AG10803 (cell line): ENCODE results near the gene SSBP3.

Experiments
- DNase-seq: peaks from one replicate; pipeline ENCODE4 v3.0.0; 2010; ENCODE audit warnings: low read depth
- H3K4me3 ChIP-seq: 2 replicates; pipeline ENCODE4 v1.5.1; 2011; ENCODE audit warnings: mild to moderate bottlenecking, low read length, control low read depth
- TF ChIP-seq, protein P1 (sequence below): conservative IDR thresholded peaks from 2 replicates; pipeline ENCODE4 v1.5.1; 2011; ENCODE audit warnings: mild to moderate bottlenecking, low read length, control low read depth, inconsistent platforms

SSBP3 gene

DNA sequence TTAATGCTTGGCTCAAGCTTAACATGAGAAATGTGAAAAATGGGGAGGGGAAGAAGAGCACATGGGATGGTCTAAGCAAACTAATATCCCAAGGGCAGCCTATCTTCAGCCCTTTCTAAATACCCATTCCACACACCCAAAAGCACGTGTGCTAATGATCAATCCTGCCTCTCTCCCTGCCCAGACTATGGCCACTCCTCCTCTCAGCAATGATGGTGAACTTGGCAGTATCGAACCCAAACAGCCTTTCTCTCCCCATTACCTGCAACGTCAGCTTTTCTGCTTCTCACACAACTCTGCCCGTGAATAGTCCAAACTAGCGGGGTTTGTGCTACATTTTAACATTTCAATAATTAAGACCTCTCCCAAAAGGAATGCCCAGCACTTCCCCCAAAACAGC is 41.6 kb downstream of the SSBP3 start:
- no peak for DNase-seq
- no peak overlapping the region for H3K4me3 ChIP-seq
- TF ChIP-seq, protein P1, sequence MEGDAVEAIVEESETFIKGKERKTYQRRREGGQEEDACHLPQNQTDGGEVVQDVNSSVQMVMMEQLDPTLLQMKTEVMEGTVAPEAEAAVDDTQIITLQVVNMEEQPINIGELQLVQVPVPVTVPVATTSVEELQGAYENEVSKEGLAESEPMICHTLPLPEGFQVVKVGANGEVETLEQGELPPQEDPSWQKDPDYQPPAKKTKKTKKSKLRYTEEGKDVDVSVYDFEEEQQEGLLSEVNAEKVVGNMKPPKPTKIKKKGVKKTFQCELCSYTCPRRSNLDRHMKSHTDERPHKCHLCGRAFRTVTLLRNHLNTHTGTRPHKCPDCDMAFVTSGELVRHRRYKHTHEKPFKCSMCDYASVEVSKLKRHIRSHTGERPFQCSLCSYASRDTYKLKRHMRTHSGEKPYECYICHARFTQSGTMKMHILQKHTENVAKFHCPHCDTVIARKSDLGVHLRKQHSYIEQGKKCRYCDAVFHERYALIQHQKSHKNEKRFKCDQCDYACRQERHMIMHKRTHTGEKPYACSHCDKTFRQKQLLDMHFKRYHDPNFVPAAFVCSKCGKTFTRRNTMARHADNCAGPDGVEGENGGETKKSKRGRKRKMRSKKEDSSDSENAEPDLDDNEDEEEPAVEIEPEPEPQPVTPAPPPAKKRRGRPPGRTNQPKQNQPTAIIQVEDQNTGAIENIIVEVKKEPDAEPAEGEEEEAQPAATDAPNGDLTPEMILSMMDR: no peak

DNA sequence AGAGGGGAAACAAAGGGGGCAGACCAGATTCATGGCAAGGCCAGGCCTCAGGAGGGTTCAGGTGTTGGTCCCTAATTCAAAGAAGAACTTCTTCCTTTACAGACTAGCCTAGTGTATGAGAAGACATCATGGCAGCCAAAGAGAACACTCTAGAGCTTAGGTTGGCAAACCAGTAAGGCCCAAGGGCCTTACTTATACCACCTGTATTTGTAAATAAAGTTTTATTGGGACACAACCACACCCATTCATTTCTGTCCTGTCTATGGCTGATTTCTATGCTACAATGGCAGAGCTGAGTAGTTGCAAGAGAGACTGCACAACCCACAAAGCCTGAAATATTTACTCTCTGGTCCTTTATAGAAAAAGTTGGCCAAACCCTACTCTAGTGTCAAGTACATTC is 42.3 kb downstream of the SSBP3 start:
- H3K4me3 ChIP-seq: no peak overlapping the region
- DNase-seq: no peak
- TF ChIP-seq, protein P1: no peak

DNA sequence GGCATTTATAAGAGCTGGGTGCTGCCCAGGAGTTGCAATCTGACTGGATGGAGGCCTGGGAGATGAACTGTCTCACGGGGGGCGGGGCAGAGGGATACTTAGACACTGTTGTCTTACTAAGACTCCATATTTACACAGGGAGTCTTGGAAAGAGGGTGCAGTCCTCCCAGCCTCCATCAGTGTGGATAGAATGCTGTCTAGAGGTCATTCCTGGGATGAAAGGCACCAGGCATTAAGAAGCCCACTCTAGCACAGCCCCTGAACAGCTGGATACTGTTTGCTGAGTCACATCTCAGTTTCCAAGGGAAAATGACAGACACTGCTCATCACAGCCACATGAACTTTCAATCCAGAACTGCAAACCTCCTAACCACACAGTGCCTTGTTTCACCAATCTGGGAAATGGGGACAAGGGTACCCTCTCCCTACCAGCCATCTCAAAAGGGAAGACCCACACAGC is 43.3 kb downstream of the SSBP3 start:
- TF ChIP-seq, protein P1: no peak
- no peak overlapping the region for H3K4me3 ChIP-seq
- DNase-seq: peak; percentile 24

- H3K4me3 ChIP-seq: no peak overlapping the region
- TF ChIP-seq, protein P1: peak; percentile 35
- DNase-seq: no peak
Observed at GRCh38 chr1:54361342-54361741, 44.9 kb downstream of the SSBP3 start.

GRCh38 chr1:54360165-54361005 is 45.8 kb downstream of the SSBP3 start:
- DNase-seq: no peak
- no peak overlapping the region for H3K4me3 ChIP-seq
- TF ChIP-seq, protein P1: no peak

- TF ChIP-seq, protein P1: no peak; the same call in 1 of the 2 replicates
- no peak overlapping the region for H3K4me3 ChIP-seq
- DNase-seq: peak; percentile 36
Observed at GRCh38 chr1:54359393-54360162, 46.6 kb downstream of the SSBP3 start.
